ENCODE measurements around the gene SEPTIN5.

SEPTIN5 gene

DNA sequence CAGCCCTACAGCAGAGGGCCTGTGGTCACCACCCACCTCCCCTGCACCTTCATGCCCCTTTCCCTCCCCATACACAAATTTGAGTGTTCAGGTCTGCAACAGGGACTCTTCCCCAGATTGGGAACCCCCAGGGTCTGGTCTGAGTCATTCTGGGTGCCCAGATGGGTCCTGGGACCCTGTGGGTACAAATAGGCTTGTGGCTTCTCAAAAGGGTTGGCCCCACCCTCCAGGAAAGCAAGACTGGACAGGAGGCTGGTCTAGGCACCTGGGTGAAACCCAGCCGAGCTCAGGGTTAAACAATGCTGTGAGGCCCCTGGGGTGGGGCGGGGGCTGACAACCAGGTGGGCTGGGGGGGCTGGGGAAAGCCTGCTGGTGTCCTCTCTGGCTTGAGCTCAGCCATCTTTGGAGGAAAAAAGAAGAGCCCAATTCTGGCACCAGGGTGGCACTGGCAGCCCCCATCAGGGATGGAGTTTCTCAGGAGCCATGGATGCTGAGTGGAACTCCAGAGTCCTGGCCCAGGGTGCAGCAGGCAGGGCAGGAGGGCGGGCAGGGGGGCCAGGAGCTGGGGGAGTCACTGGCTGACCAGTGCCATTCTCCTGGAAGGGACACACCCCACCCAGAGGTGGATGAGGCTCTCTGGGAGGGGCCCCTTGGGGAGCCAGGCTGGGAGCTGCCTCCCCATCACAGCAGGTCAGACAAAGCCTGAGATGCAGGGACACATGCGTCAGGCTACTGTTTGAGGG, 1.1 kb downstream of the SEPTIN5 start:
- H3F3A ChIP-seq (ENCODE audit: low read depth), result no peaks in the 10 kb centered on the region
- TF ChIP-seq, protein P1, sequence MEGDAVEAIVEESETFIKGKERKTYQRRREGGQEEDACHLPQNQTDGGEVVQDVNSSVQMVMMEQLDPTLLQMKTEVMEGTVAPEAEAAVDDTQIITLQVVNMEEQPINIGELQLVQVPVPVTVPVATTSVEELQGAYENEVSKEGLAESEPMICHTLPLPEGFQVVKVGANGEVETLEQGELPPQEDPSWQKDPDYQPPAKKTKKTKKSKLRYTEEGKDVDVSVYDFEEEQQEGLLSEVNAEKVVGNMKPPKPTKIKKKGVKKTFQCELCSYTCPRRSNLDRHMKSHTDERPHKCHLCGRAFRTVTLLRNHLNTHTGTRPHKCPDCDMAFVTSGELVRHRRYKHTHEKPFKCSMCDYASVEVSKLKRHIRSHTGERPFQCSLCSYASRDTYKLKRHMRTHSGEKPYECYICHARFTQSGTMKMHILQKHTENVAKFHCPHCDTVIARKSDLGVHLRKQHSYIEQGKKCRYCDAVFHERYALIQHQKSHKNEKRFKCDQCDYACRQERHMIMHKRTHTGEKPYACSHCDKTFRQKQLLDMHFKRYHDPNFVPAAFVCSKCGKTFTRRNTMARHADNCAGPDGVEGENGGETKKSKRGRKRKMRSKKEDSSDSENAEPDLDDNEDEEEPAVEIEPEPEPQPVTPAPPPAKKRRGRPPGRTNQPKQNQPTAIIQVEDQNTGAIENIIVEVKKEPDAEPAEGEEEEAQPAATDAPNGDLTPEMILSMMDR (conservative IDR thresholded peaks at IDR 0.05; ENCODE audit: low read length), result no peak
- H4K20me1 ChIP-seq (ENCODE audit: insufficient read depth, low read length, poor library complexity, severe bottlenecking), result no peaks in the 10 kb centered on the region
- H3K36me3 ChIP-seq (ENCODE audit: insufficient read depth, low read length), result no peaks in the 10 kb centered on the region
- no peaks in the 10 kb centered on the region for H3K27me3 ChIP-seq (ENCODE audit: insufficient read depth, low read length, poor library complexity, severe bottlenecking)
- H3K4me3 ChIP-seq (ENCODE audit: low read length, poor library complexity, severe bottlenecking), result peak overlapping the region; percentile 64
- H3K9me2 ChIP-seq (replicated peaks; ENCODE audit: low read depth, low read length), result no peaks in the 10 kb centered on the region
- no peaks in the 10 kb centered on the region for H3K9me3 ChIP-seq (ENCODE audit: insufficient read depth, low read depth, low read length)
- no peaks in the 10 kb centered on the region for H3K79me2 ChIP-seq (ENCODE audit: insufficient read depth, low read length)
- H3K4me2 ChIP-seq (ENCODE audit: low read depth, low read length, poor library complexity, severe bottlenecking), result peak overlapping the region; percentile 65
- peak overlapping the region; percentile 50 for H3K9ac ChIP-seq (ENCODE audit: low read depth, low read length, poor library complexity, severe bottlenecking)
- peaks cover 10% of the 10 kb centered on the region for H3K4me1 ChIP-seq (ENCODE audit: insufficient read depth, low read length, poor library complexity, severe bottlenecking)
- H2AFZ ChIP-seq (ENCODE audit: low read length), result 0 out of 2 replicates have a peak overlapping the region, but pooled peaks have one; percentile 64

DNA sequence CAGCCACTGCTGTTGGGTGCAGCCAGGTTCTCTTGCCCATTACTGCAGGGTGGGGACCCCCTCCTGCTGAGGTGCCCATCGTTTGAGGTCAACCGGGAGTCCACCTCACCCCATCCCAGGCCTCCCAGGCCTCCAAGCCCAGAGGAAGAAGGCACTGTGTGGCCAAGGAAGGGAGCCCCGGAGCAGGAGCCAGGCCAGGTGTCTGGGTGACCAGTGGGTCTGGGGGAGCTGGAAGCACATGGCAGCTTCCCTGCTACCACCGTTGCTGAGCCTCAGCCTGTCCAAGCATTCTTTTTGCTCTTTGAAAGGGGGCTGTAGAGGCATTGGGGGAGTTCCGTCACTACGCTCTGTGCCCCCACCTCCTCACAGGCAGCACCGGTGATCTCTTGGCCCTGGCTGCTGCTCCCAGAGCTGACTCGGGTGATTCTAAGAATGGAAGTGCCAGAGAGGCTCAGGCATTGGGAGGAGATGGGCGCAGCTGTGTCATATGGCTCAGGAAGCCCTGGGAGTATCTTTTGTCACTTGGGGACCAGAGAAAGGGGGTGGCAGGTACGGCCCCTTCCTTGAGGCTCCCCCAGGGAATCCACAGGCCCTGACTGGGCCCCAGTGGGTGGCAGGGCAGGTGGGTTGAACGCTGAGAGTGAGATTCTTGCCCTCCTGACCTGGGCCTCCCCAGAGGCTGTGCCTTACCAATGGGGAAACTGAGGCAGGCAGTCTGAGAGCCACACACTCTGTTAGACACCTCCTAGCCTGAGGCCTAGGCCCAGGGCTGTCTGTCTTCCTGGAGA, 1.9 kb downstream of the SEPTIN5 start:
- Histone ChIP-seq H3F3A (ENCODE audit: low read depth) (no peaks in the 10 kb centered on the region), H3K4me2 (ENCODE audit: low read depth, low read length, poor library complexity, severe bottlenecking) (no peak overlapping the region), H3K4me3 (ENCODE audit: low read length, poor library complexity, severe bottlenecking) (no peak overlapping the region), H3K9ac (ENCODE audit: low read depth, low read length, poor library complexity, severe bottlenecking) (no peak overlapping the region), H3K36me3 (ENCODE audit: insufficient read depth, low read length) (no peaks in the 10 kb centered on the region), H4K20me1 (ENCODE audit: insufficient read depth, low read length, poor library complexity, severe bottlenecking) (no peaks in the 10 kb centered on the region), H3K9me2 (replicated peaks; ENCODE audit: low read depth, low read length) (no peaks in the 10 kb centered on the region), H2AFZ (ENCODE audit: low read length) (no peak overlapping the region), H3K9me3 (ENCODE audit: insufficient read depth, low read depth, low read length) (no peaks in the 10 kb centered on the region), H3K4me1 (ENCODE audit: insufficient read depth, low read length, poor library complexity, severe bottlenecking) (peaks cover 10% of the 10 kb centered on the region), H3K79me2 (ENCODE audit: insufficient read depth, low read length) (no peaks in the 10 kb centered on the region), H3K27me3 (ENCODE audit: insufficient read depth, low read length, poor library complexity, severe bottlenecking) (no peaks in the 10 kb centered on the region)
- TF ChIP-seq EZH2phosphoT487 (IDR thresholded peaks at IDR 0.05; ENCODE audit: borderline replicate concordance), result no peak
- TF ChIP-seq, protein P1 (conservative IDR thresholded peaks at IDR 0.05; ENCODE audit: low read length), result no peak

DNA sequence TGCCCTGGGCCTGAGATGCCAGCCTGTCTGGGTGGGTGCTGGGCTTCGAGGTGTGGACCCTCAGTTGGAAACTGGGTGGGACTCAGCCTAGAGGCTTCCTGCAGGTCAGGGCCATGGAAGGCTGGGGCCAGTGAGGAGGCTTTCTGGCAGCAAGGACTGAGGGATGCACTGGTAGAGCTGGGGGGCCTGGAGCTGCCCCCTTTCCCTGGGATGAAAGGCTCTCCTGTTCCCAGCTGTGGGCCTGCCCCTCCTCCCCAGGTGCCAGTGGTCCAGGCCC, 2.5 kb downstream of the SEPTIN5 start:
- H3K9ac ChIP-seq (ENCODE audit: low read depth, low read length, poor library complexity, severe bottlenecking), result no peak overlapping the region
- H3K4me1 ChIP-seq (ENCODE audit: insufficient read depth, low read length, poor library complexity, severe bottlenecking), result peaks cover 10% of the 10 kb centered on the region
- H3K79me2 ChIP-seq (ENCODE audit: insufficient read depth, low read length), result no peaks in the 10 kb centered on the region
- no peaks in the 10 kb centered on the region for H3F3A ChIP-seq (ENCODE audit: low read depth)
- H3K9me3 ChIP-seq (ENCODE audit: insufficient read depth, low read depth, low read length), result no peaks in the 10 kb centered on the region
- H2AFZ ChIP-seq (ENCODE audit: low read length), result no peak overlapping the region
- no peak overlapping the region for H3K4me2 ChIP-seq (ENCODE audit: low read depth, low read length, poor library complexity, severe bottlenecking)
- no peaks in the 10 kb centered on the region for H3K36me3 ChIP-seq (ENCODE audit: insufficient read depth, low read length)
- H3K4me3 ChIP-seq (ENCODE audit: low read length, poor library complexity, severe bottlenecking), result no peak overlapping the region
- H3K9me2 ChIP-seq (replicated peaks; ENCODE audit: low read depth, low read length), result no peaks in the 10 kb centered on the region
- no peak for TF ChIP-seq EZH2phosphoT487 (IDR thresholded peaks at IDR 0.05; ENCODE audit: borderline replicate concordance)
- TF ChIP-seq, protein P1 (conservative IDR thresholded peaks at IDR 0.05; ENCODE audit: low read length), result no peak
- no peaks in the 10 kb centered on the region for H4K20me1 ChIP-seq (ENCODE audit: insufficient read depth, low read length, poor library complexity, severe bottlenecking)
- H3K27me3 ChIP-seq (ENCODE audit: insufficient read depth, low read length, poor library complexity, severe bottlenecking), result no peaks in the 10 kb centered on the region
